Measurements from ENCODE around the gene GPR107.

DNA sequence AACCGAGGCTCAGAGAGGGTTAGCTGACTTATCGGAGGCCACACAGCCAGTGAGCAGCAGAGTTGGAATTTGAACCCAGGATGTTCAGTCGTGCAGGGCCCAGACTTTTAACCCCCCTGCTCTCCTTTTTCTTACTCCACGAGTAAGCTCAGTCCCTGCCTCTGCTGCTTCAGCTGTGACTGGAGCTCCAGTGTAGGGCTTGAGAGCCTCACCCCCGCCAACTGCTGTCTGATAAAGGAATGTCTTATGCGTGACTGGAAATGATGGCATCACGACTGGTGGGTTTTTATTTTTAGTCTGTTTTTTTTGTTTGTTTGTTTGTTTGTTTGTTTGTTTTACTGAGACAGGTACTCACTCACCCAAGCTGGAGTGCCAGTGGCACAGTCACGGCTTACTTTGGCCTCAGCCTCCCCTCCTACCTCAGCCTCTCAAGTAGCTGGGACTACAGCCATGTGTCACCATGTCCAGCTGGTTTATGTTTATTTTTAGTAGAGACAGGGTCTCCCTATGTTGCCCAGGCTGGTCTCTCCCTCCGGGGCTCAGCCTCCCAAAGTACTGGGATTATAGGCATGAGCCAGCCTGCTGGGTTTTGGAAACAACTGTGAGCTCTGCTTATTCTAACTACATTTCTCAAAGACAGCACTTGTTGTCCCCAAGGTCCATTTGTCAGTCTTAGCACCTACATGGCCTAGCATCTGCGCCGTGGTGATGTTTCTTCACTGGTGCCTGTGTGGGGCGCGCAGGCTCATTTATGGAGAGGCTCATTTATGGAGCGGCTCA lies 66.0 kb downstream of the GPR107 start:
- no peak for TF ChIP-seq CTCF (IDR thresholded peaks at IDR 0.05)
- TF ChIP-seq ZFX (IDR thresholded peaks at IDR 0.05; ENCODE audit: borderline replicate concordance) = no peak
